H1 (cell line): ENCODE measurements around the gene RNF126. TPM values are rescaled to one million over a fixed set of nuclear protein-coding genes. Genes with fewer than 3 reads are reported as not detected.

Experiments used
- CHD1 ChIP-seq: IDR thresholded peaks from 2 replicates; pipeline ENCODE4 v1.6.1; 2012; ENCODE audit warnings: low read depth, low read length, improper control_type of control experiment
- HDAC2 ChIP-seq, 2 experiments: fragments of 300-600 bp in 1 of 2; sonication (generic) in 1 of 2; IDR thresholded peaks; 2 replicates each; pipeline ENCODE4 v1.6.1; 2011 to 2012; ENCODE audit warnings: low read depth in 2 of 2, low read length in 2 of 2, mild to moderate bottlenecking in 2 of 2, moderate library complexity in 2 of 2, borderline replicate concordance in 1 of 2, inconsistent platforms in 1 of 2
- SAP30 ChIP-seq: fragments of 300-600 bp; sonication (generic); IDR thresholded peaks from 2 replicates; pipeline ENCODE4 v1.7.1; 2012; ENCODE audit warnings: low read length, moderate library complexity, mild to moderate bottlenecking, inconsistent platforms; ENCODE audit not compliant: insufficient read depth, insufficient replicate concordance
- polyA plus RNA-seq, 7 experiments: library from polyadenylated mRNA; depleted of rRNA in 3 of 7; stranded (reverse) in 5 of 7; unstranded in 2 of 7; fragments of >200 nt in 5 of 7; fragments of 200-250 nt in 2 of 7; gene quantifications; 1 replicate in 5 of 7; 2 replicates in 1 of 7; 4 replicates in 1 of 7; pipeline versions ENCODE4 v1.2.1 to v1.2.3, GENCODE V29; 2011 to 2013; ENCODE audit warnings: missing spikeins in 2 of 7, mixed read lengths in 2 of 7
- total RNA-seq: library from RNA; stranded (reverse); fragmentation: NEBNext Ultra II Directional; extraction: Animal tissue kit (Norgen Biotek cat#: 25700); gene quantifications from 2 replicates; pipeline ENCODE4 v1.2.1, GENCODE V29; 2021

RNF126 gene
- total and polyA plus RNA-seq, 2 of the 8 experiments (the other 6 are each of a cell fraction or from before 2014, with no cell fraction given), result 21.8 to 68.0 TPM

- no peak for TF ChIP-seq SAP30
- TF ChIP-seq HDAC2 (IDR thresholded peaks at IDR 0.05; ENCODE audit: borderline replicate concordance in 1 of 2, low read depth in 2 of 2, low read length in 2 of 2), result no peak
- TF ChIP-seq CHD1, result no peak
Observed at GRCh38 chr19:651991-652390, 11.0 kb downstream of the RNF126 start (continued).
